SH-SY5Y (cell line): ENCODE data around the gene ELMO1.

Source experiments
- GATA2 ChIP-seq: IDR thresholded peaks from 2 replicates; pipeline ENCODE4 v1.6.1; 2011; ENCODE audit warnings: mild to moderate bottlenecking, low read depth, low read length
- GATA3 ChIP-seq: IDR thresholded peaks from 2 replicates; pipeline ENCODE4 v1.6.1; 2011; ENCODE audit warnings: low read depth, mild to moderate bottlenecking, low read length, moderate library complexity

Gene ELMO1

DNA sequence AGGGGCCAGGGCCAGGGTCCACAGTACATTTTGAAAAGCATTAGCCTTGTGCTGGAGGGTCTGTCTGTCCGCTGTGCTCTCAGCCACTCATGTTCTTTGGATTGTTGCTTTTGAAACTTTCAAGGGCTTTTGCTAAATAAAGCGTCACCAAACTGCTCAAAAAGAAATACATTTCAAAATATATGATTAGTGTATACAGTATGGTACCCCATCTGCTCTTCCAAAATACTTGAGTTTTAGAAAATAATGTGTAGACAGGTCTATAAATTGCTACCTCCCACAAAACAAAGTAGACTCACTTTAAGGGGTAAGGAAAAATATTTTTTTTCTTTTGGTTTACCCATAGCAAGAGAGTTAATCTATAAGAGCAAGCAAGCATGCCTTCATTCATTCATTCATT, 530.1 kb downstream of the ELMO1 start:
- TF ChIP-seq GATA3 = no peak
- TF ChIP-seq GATA2 = no peak

DNA sequence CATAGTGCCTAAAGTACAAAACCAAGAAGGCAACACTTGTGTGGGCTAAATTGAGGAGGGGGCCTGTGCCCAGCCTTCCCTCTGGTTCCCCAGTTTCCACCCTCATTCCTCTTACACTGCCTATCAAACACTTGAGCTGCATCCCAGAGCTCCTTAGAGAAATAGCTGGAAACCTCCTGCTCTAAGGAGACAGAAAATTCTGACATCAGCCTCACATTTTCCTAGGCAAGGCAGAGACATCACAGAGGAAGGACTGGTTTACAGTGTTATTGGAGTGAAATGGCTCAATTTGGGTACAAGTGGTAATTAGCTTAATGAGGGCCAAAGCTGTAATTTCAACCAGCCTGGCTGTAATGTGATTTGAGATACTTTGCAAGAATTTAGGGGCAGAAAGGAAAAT, 532.0 kb downstream of the ELMO1 start:
- no peak for TF ChIP-seq GATA3

DNA sequence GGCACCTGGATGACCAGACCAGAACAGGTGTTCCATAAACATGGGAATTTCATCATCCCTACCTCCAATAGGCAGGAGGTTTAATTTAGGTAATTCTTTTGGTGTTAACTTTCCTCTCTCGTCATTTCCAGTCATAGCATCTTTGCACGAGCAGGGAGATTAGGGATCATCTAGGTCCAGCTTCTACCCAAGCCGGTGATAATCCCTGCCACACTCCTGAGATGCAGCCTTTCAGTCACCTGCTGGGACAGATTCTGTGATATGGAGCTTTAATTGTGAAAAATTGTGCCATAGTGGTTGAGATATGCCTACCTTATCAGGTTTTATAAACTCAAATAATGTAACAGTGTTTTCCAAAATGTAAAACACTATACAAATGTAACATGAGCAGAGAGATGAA, 532.5 kb downstream of the ELMO1 start:
- TF ChIP-seq GATA2 (no peak), GATA3 (no peak)

DNA sequence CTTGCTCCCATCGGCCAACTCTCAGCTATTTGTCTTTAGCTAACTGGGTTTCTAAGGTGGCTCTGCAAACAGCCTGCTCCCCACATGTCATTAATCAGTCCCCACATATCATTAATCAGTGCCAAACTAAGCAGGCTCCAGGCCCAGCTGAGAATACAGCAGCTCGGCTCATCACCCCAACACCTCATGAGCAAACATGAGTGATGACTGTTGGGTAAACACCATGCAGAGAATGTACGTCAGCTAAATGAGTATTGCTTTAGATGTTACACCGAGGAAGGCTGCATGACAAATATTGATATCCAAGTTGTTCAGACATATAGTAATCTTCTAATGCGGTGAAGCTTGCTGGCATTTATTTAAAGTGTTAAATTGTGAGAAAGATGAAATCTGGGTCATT, 536.9 kb downstream of the ELMO1 start:
- TF ChIP-seq GATA3 (no peak), GATA2 (no peak)

DNA sequence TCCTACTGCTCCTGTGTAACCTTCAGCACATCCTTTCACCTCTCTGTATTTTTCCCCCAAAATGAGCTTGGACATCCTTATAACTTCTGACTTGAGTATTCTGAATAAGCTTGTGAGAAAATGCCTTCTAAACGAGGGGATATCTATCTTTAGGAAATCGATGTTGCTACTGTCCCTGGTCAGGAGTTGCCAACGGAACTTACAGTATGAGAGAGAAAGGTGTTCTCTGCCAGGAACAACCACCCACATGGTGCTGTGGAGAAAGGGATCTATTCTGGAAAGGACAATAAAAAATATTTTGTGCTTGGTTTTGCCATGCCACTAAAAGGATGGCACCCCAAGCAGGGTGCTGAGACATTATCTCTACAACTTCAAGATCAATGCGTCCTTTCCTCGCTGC, 537.8 kb downstream of the ELMO1 start:
- TF ChIP-seq GATA3 (no peak), GATA2 (no peak)

DNA sequence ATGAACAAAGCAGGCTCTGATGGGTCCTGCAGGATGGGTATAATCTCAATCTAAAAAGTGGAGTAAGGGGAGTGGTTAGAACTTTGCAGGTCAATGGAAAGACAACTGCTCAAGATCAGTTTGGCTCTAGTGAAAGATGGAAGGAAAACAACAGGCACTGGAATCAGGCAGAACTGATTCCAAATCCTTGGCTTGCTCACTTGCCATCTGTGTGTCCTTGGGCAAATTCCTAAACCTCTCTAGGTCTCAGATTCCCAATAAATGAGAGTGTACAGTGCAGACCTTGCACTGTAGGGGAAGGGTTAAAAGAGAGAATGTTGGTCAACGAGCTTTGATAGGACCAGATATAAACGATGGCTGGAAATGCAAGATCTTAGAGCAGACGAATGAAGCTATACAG, 538.3 kb downstream of the ELMO1 start:
- no peak for TF ChIP-seq GATA2

DNA sequence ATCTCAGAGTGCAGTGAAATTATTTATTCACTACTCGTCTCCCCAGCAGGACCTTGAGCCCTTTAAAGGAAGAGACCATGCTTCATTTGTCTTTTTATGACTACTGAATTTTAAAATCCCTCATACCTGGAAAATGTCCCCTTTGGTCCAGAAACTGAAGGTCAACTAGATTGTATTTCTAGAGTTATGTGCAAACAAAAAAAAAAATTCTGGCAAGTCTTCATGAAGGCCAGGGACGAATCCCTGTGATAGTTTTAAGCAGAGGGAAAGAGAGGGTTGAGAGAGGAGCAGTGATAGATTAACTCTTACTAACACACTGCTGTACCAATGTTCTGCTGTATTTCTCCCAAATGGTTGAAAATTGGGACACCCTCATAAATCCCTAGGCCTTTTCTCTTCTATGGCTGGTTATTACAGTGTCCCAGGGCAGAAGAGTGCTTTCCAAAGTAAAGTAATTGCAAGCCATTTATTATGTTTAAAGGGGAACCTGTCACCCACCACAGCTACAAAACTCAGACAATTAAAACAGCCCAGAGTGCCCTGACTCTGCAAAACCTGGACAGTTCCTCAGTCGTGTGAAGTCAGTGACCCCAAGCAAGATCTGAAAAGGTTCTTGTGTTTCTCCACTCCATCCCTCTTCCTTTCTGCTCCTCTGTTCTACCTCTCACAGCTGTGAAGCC, 541.6 kb downstream of the ELMO1 start:
- TF ChIP-seq GATA2 (no peak), GATA3 (no peak)

DNA sequence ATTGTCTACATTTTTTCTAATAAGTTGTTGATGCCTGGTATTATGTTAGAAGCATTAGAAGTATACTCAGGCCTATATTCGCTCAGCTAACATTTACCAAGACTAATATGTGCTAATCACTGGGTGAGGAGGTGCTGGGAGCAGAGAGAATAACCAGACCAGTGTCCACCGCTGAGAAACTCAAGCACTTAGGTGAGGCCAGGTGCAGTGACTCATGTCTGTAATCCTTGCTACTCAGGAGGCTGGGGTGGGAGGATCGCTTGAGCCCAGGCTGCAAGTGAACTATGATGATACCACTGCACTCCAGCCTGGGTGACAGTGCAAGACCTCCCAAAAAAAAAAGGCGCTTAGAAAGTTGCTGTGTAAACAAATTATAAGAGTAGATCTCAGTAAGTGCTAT, 542.2 kb downstream of the ELMO1 start:
- TF ChIP-seq GATA3 = no peak
- no peak for TF ChIP-seq GATA2

DNA sequence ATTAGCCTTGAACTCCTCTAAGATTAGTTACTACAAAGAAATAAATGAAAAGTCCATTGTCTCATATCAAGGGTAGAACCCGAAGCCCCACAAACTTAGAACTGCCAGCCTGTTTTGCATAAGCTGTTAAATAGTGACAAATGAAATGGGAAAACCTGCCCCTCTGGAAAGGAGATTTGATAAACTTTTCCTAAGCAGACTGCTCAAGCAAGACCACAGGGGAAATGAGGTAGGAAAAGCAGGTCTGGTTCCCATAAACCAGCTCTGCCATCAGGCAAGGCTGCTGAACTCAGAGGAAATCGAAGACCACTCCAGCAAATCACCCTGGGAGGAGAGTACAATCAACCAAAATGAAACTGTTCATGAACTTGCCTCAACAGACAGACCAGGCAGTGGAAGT, 542.8 kb downstream of the ELMO1 start:
- TF ChIP-seq GATA2 (no peak), GATA3 (no peak)

DNA sequence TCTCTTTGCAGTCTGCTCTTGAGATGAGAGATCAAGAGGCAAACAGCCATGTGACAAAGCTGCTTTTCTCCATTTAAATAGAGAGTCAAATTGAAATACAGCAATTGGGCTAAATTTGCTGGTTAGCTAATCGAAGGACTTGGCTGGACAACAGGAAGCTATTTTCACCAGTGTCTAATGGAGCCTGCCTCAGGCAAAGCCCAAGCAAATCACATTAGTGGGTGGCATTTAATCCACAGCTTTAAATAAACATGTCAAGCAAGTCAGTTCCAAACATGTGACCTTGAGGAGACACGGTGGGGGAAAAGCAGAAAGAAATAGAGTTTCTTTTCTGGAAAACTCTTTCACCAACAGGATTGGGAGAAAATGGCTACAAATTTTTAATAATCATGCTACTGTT, 543.9 kb downstream of the ELMO1 start:
- peak; percentile 42; the same call in 1 of the 2 replicates for TF ChIP-seq GATA2
- no peak for TF ChIP-seq GATA3

DNA sequence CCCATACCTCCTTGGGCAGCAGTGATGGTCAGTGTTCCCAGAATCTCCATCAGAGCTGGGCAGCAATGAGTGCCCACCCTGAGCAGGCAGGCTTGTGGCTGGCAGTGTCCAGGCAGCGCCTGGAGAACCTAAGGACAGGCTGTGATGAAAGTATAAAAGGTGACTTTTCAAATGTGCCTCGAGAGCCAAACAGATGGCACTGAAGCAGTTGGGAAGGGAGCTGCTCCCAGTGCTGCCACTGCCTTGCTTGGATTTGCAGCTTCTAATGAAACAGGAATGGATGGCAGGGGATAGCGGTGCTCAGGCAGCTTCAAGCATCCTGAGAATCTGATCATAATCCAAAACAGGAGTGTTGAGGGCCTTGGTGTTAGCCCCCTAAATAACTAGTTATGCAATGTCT, 544.6 kb downstream of the ELMO1 start:
- TF ChIP-seq GATA2 (no peak), GATA3 (no peak)

DNA sequence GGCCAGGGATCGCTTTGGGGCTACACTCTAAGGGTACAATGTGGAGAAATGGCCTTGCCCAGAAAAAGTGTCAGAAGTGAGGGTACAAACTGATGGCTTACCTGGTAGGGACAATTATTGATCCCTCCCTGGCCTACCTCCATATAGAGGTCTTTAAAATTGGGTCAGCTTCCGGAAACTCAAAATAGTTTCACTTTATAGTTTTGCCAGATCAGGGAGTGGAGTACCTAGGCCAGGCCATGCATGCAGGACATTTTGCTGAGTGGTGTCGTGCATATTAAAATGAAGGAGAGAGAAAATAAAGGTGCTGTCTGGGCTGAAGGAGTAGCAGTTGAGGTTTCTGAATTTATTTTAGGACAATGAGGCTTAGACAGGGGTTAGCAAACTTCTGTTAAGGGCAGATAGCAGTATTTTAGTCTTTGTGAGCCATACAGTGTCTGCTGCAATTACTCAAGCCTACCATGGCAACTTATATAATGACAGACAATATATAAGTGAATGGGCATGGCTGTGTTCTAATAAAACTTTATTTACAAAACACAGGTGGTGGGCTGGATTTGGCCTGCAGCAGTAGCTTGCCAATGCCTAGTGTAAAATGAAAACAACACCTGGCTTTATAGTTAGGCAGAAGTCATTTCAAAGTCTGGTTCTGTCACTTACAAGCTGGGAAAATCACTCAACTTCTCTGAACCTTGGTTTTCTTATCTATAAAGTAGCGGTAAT, 547.5 kb downstream of the ELMO1 start:
- TF ChIP-seq GATA2 = no peak
- TF ChIP-seq GATA3 = no peak

DNA sequence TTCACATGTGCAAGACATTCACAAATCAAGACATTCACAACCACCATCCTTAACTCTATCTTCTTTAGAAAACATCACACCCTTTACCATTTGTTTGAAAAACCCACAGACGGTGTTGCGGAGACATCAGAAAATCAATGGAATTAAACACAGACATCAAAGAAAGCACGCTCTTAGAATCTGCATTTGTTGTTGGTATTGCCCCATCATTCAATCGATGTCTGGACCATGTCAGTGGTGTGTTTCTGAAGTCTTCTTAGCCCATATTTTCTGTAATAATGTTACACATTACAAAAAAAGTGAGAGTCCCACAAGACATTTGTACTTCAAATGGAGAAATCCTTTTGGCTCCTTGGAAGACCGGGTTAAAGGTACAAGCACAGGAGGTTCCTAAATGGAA, 550.5 kb downstream of the ELMO1 start:
- TF ChIP-seq GATA2 = no peak

DNA sequence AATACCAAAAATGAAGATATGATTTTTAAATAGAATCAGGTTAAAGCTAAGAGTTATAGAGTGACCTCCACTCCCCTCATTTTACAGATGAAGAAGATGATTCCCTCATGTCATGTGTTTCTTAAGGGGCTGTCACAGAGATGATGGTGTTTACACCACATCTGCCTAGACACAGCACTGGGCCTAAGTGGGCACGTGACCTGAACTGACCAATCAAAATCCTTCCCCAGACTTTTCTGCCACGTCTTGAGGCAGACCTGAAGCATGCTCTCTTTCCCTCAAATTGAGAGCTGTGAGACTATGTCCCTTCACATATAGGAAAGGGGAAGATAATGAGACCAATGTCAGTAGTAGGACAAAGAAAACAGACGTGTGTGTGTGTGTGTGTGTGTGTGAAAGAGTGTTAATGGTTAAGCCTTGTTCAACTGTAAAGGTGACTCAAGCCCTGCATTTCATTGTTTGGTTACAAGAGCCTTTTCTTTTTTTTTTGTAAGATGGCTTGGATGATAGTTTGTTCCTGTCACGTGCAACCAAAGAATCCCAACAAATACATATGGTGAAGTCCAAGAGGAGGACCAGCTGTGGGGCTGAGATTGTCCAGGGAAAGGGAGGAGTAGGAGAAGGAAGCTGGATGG, 551.6 kb downstream of the ELMO1 start:
- TF ChIP-seq GATA3 (no peak), GATA2 (no peak)

DNA sequence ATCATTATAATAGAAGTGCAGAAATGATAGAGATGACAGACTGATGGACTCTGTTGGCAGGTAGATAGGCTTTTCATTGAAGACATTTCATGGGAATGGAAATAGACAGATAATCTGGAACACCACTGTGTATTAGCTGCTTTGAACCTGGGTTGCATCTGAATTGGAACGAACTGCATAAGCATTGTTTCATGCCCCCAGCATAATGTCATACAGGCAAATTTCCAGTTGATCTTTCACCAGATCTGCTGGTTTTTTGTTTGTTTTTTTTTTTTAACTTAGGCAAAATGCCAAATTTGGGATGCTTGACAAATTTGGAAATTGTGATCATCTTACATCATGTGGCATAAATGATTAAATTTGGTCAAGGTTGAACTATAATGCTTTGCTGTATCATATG, 552.2 kb downstream of the ELMO1 start:
- TF ChIP-seq GATA3 (no peak), GATA2 (no peak)

DNA sequence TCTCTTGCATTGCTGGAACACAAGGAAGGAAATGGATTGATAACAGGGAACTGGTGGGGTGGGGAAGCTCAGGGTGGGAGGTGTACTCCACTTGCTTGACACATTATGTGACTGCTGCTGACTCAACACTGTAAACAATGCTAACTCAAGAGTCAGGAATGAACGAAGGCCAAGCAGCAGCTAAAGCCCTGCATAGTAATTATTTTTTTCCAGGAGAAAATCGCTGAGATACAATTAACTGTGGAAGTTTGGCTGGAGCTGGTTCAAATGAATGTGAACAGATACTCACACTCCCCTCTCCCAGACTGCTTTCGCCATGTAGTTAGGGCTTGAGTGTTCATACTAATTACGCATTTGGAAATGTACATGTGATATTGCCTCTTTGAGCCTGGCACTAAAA, 553.5 kb downstream of the ELMO1 start:
- TF ChIP-seq GATA2 (no peak), GATA3 (no peak)
